Stimulated activated naive CD4-positive, alpha-beta T cell (primary cell): ENCODE data around the gene KIAA1549.
"Not testable (repeated sequence)": the region's sequence is repeated elsewhere in the genome, so short reads cannot be mapped to it uniquely, and the experiment has no call there.

ENCODE experiments used
- DNase-seq, 6 experiments: peaks; one replicate each; lab custom pipeline; 2025; lab: John Stamatoyannopoulos, UW

The KIAA1549 gene

GRCh38 chr7:138944592-138944991, 36.6 kb downstream of the KIAA1549 start:
- DNase-seq = no peak

GRCh38 chr7:138943061-138943460, 38.1 kb downstream of the KIAA1549 start:
- DNase-seq = no peak

- DNase-seq = no peak
Observed at GRCh38 chr7:138941545-138941944, 39.6 kb downstream of the KIAA1549 start.

GRCh38 chr7:138940602-138941001, 40.6 kb downstream of the KIAA1549 start:
- not testable (repeated sequence) for DNase-seq

GRCh38 chr7:138937484-138937883, 43.7 kb downstream of the KIAA1549 start:
- no peak for DNase-seq

- DNase-seq = no peak
Observed at GRCh38 chr7:138935465-138936011, 45.7 kb downstream of the KIAA1549 start.

- DNase-seq = no peak
Observed at GRCh38 chr7:138934861-138935260, 46.3 kb downstream of the KIAA1549 start.

GRCh38 chr7:138934367-138934766, 46.8 kb downstream of the KIAA1549 start:
- no peak for DNase-seq

GRCh38 chr7:138932870-138933269, 48.3 kb downstream of the KIAA1549 start:
- no peak for DNase-seq

- DNase-seq = no peak
Observed at GRCh38 chr7:138932427-138932826, 48.8 kb downstream of the KIAA1549 start.

- no peak for DNase-seq
Observed at GRCh38 chr7:138929969-138930368, 51.2 kb downstream of the KIAA1549 start.

GRCh38 chr7:138926241-138926612, 55.0 kb downstream of the KIAA1549 start:
- no peak for DNase-seq

GRCh38 chr7:138924501-138925225, 56.5 kb downstream of the KIAA1549 start:
- DNase-seq = no peak

GRCh38 chr7:138921277-138921676, 59.9 kb downstream of the KIAA1549 start:
- no peak for DNase-seq

- no peak for DNase-seq
Observed at GRCh38 chr7:138919911-138920310, 61.3 kb downstream of the KIAA1549 start.

GRCh38 chr7:138919216-138919615, 62.0 kb downstream of the KIAA1549 start:
- DNase-seq = no peak

GRCh38 chr7:138918756-138919155, 62.4 kb downstream of the KIAA1549 start:
- no peak for DNase-seq

- no peak for DNase-seq
Observed at GRCh38 chr7:138918176-138918575, 63.0 kb downstream of the KIAA1549 start.

GRCh38 chr7:138917771-138918170, 63.4 kb downstream of the KIAA1549 start:
- DNase-seq = no peak

GRCh38 chr7:138916731-138917130, 64.5 kb downstream of the KIAA1549 start:
- DNase-seq = no peak

- no peak for DNase-seq
Observed at GRCh38 chr7:138916275-138916674, 64.9 kb downstream of the KIAA1549 start.

- no peak for DNase-seq
Observed at GRCh38 chr7:138913783-138914182, 67.4 kb downstream of the KIAA1549 start.

GRCh38 chr7:138911007-138911406, 70.2 kb downstream of the KIAA1549 start:
- DNase-seq = no peak

- DNase-seq = no peak
Observed at GRCh38 chr7:138907850-138908249, 73.3 kb downstream of the KIAA1549 start.
